NOMO-1 treated with DMSO at 0.1 percent for 48 hours (cell line): ENCODE measurements around the gene TRMT5.
A peak's percentile ranks its signal among the peaks of the same experiment; 100 is the strongest.

ENCODE experiments used
- DNase-seq: peaks from one replicate; lab custom pipeline; 2025; ENCODE audit not compliant: unreplicated experiment; lab: John Stamatoyannopoulos, UW

The TRMT5 gene

DNA sequence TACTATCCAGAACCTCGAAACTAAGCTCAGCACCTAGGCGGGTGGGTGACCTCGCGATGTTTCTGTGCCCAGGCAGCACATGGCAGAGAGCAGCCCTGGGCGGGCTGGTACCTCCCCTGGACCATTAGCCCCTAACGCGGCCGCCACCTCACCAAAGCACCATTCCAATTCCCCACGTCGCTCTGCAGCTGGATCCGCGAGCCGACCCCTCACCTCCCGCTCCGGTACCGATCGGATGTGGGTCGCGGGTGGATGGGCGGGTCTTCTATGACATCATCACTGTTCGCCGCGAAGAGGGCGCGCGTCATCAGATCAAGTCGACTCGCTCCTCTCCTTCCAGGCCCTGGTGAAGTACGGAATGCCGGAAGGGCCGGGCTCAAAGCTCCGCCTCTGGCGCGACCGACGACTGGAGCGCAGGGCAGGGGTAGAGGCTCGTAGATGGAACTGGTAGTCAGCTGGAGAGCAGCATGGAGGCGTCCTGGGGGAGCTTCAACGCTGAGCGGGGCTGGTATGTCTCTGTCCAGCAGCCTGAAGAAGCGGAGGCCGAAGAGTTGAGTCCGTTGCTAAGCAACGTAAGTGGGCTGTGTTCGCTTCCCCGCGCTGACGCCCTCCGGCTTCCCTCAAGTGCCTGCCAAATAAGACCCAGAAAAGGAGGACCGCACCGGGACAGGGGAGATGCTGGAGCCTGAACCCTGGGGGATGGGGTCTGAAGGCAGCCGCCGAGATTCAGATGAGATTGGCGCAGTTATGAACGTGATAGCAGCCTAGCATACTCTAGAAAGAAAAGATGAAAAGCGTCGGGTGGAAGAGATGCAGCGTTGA, at the start of gene TRMT5, which contains the start of gene SLC38A6:
Gene TRMT5, minus strand, starts transcription at position 269 of the 822 bp plus-strand sequence. Its CDS starts 106 bp downstream, at position 163.
Gene SLC38A6, plus strand, starts transcription at position 435 of the 822 bp plus-strand sequence. Its CDS starts 33 bp downstream, at position 468.
- peak; percentile 75 for DNase-seq

DNA sequence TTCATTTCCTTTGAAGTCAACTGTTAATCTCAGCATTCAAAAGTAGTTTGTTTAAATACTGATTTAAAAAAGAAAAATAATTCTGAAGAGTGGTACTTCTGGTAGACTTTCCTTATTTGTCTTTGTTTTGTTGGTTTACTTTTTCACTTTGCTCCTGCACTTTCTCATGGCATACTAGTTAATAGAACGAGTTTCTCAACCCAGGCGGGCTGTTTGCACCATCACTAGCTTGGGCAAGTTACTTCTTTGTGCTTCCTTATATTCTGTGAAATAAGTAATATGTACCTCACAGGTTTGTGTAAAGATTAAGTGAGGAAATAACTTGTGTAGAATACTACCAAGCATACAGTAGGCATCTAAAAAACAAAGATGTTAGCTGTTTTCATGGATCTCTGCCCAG, 45.6 kb upstream of the TRMT5 start:
- DNase-seq = no peak

GRCh38 chr14:61025251-61026223, 44.7 kb upstream of the TRMT5 start:
- peak; percentile 55 for DNase-seq

GRCh38 chr14:61019537-61019936, 38.7 kb upstream of the TRMT5 start:
- DNase-seq = no peak

DNA sequence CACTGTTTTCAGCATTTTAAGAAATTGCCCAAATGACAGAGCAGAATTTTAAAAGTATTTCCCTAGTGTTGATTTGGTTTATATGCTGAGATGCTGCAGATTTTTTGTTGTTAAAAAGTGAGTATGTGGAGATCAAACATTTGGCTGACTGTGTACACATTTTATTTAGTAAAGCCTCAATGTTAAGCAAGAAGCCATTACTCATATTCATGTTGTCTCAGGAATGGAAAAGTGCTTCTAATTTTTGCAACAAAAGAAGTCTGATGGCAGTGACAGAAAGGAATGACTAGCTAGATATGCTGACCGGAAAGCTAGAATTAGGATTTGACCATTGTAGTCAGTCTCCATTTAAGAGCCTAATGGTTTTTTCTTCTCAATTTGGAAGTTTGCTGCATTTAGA, 22.7 kb upstream of the TRMT5 start:
- no peak for DNase-seq

GRCh38 chr14:60999536-60999935, 18.7 kb upstream of the TRMT5 start:
- no peak for DNase-seq

DNA sequence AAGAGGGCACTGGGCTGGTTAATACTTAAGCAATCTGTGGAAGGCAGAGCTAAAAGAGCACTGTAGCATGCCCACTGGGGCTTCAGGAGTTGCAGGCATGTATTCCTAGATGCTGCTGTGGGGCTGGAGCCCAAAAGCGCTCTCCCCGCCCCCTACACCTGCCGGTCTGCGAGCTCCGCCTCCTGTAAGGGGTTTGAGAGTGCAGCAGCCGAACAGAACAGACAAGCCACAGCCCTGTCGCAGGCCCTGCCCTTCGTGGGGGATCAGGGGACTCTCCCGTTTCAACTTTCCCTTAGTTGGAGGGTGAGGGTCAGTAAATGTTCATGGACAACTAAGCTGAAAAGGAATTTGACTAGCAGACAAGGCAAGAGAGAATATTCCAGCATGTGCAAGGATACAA, 17.7 kb upstream of the TRMT5 start:
- DNase-seq = no peak

DNA sequence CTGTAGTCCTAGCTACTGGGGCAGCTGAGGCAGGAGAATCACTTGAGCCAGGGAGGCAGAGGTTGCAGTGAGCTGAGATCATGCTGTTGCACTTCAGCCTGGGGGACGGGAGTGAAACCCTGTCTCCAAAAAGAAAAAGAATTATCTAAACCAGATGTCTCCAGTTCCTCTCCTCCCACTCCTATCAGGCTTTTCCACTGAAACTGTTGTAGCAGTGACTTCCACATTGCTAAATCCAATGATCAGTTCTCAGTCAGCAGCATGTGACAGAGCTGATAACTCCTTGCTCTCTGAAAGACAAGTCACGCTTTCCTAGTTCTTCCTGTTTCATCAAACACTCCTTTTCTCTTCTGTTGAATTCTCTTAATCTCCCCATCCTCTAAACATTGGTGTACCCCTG, 8.7 kb upstream of the TRMT5 start:
- DNase-seq = no peak

DNA sequence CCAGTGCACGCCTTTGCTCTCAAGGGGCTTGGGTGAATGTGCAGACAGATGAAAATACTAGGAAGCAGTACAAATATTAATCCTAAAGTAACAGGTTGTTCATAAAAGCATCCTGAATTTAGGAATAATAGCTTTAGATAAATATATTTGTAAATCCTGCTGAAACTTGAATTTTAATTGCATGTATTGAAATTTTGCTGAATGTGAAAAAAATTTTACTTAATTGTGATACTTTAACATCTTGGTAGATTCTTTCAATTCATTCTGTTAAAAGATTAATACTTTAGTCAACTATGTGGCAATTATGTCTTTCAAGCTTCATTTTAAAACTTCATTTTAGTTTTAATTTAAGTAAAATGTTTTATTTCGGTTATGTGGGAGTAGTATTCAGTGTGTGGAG, 5.6 kb upstream of the TRMT5 start:
- no peak for DNase-seq

- peak; percentile 58 for DNase-seq
Observed at GRCh38 chr14:60984196-60984595, 3.3 kb upstream of the TRMT5 start.

GRCh38 chr14:60981633-60982455, 965 bp upstream of the TRMT5 start:
- DNase-seq = no peak

DNA sequence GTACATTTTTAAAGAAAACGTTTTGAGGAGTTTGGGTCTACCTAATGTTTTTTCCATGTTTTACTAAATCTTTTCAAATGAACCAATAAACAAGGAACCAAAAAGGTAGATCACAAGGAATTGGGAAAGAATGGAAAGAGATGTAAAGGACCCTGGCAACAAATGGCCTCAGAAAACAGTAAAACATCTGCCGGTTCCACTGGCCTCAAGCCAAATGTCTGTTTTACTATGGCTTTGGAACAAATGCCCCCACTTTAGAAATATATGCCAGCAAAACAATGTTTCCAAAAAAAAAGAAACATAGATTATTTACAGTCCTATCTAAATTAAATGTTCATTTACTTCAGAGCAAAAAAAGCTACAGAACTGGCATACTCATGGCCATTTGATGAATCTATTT, 3.0 kb downstream of the TRMT5 start:
- no peak for DNase-seq

- no peak for DNase-seq
Observed at GRCh38 chr14:60975551-60975950, 5.3 kb downstream of the TRMT5 start.

DNA sequence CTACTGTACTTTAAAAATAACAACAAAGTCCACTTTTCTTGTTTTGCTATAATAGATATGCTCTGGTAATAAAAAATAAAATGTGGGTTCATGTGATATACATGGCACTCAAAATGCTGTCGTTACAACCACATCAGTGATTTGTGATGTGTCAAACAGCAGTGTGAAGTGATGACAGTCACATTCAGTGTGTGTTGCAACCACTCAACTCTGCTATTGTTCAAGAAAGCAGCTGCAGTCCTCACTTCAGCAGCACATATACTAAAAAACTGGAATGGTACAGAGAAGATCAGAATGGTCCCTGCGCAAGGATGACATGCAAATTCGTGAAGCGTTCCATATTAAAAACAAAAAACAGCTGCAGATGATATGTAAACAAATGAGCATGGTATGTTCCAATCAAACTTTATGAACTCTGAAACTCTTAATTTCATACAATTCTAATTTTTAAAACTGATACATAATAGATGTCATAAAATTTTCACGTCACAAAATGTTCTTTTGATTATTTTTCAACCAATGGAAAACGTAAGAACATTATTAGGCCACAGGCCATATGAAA, 6.7 kb downstream of the TRMT5 start:
- no peak for DNase-seq

DNA sequence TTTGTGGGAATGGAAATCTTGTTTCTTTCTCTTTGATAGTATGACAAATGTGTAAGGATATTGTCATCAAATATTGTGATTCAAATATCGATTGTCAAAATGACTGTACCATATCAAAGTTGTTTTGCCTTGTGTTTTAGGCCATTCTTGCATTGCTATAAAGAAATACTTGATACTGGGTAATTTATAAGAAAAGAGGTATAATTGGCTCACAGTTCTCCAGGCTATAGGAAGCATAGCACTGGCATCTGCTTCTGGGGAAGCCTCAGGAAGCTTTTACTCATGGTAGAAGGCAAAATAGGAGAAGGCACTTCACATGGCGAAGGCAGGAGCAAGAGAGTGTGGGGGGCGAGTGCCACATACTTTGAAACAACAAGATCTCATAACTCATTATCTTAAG, 7.8 kb downstream of the TRMT5 start:
- DNase-seq = no peak

- no peak for DNase-seq
Observed at GRCh38 chr14:60972295-60972694, 8.6 kb downstream of the TRMT5 start.

DNA sequence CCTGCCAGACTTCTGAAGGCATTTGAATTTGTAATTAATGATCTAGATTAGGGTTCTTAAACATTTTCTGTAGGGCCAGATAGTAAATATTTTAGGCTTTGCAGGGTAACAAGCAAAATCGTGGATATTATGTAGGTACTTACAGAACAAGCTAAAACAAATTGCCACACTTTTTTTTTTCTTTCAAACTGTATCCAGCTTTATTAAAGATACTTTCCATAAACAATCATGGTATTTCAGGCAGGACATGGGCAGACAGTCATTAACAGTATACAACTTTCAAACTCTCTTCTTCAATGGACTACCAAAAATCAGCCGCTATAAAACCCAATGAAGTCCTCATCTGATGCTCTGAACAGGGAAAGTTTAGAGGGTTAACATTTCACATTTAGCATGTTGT, 9.6 kb downstream of the TRMT5 start:
- no peak for DNase-seq

DNA sequence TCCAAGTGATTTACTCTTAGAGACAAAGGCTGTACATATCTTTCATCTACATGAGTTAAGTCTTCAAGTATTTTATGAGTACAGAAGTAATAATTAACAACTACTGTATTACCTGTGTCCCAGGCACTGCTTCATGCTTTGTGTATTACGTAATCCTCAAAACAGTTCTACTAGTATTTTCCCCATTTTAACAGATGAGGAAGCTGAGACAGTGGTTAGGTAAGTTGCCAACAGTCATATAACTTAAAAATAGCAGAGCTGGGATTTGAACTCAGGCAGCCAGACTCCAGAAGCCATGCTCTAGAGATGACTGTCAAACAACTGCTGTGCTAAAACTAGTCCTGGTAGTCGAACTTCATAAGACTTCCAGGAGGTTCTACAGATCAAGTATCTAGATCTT, 10.7 kb downstream of the TRMT5 start:
- DNase-seq = peak; percentile 57

DNA sequence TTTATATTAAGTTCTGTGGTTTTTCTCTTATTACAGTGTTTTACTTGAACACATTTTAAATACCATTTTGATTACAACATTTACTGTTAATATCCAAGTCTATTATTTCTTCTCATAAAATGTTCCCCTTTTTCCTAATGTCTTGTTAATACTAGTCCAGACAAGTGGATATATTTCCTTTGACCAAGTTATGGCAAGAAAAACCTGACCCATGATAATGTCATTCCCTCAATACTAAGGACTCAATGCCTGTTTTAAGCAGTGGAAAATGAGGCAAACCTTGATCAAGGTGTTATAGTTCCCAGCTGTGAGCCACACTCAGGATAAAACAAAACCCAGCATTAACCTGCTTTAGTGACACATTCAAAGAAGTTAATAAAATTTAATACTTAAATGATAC, 12.2 kb downstream of the TRMT5 start:
- no peak for DNase-seq

- no peak for DNase-seq
Observed at GRCh38 chr14:60968099-60968498, 12.8 kb downstream of the TRMT5 start.

DNA sequence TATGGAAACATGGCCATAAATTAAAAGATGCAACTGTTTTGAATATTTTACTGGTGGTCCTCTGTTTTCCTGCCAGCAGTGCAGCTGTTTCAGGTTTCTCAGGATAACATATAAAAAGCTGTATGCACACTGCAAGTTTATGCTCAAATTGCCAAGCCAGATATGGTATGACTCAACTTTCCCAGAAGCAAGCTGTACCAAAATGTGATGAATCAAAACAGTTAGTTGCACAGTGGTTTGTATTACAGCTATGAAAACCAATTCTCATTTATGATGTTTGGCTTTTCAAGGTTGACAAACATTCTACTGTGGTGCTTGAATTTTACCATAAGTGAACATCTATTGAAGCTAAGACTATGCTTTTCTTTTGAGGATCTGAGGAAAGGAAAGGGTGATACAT, 15.5 kb downstream of the TRMT5 start:
- no peak for DNase-seq
